Measurements from ENCODE around the gene TRIM65. TPM values are rescaled to one million over a fixed set of nuclear protein-coding genes. Genes with fewer than 3 reads are reported as not detected.

The TRIM65 gene
- total and polyA plus RNA-seq, 2 of the 13 experiments (the other 11 are each of a cell fraction or from before 2014, with no cell fraction given) = 10.3 to 22.4 TPM

GRCh38 chr17:75872434-75873351, 24.1 kb downstream of the TRIM65 start (continued):
- TF ChIP-seq GPBP1L1 (CRISPR knock-in tag; IDR thresholded peaks at IDR 0.05) = no peak
- no peak for TF ChIP-seq MZF1 (CRISPR knock-in tag; IDR thresholded peaks at IDR 0.05; ENCODE audit: borderline replicate concordance)
- TF ChIP-seq, protein P1, sequence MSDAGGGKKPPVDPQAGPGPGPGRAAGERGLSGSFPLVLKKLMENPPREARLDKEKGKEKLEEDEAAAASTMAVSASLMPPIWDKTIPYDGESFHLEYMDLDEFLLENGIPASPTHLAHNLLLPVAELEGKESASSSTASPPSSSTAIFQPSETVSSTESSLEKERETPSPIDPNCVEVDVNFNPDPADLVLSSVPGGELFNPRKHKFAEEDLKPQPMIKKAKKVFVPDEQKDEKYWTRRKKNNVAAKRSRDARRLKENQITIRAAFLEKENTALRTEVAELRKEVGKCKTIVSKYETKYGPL (CRISPR knock-in tag; IDR thresholded peaks at IDR 0.05) = peak; percentile 57; the same call in 1 of the 2 replicates
- TF ChIP-seq CC2D1A (CRISPR knock-in tag; IDR thresholded peaks at IDR 0.05) = no peak
- TF ChIP-seq STAT5B (CRISPR knock-in tag; IDR thresholded peaks at IDR 0.05) = no peak; the same call in 1 of the 2 replicates
- TF ChIP-seq, protein P2, sequence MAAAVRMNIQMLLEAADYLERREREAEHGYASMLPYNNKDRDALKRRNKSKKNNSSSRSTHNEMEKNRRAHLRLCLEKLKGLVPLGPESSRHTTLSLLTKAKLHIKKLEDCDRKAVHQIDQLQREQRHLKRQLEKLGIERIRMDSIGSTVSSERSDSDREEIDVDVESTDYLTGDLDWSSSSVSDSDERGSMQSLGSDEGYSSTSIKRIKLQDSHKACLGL (CRISPR knock-in tag; IDR thresholded peaks at IDR 0.05) = no peak
- peak; percentile 83 for TF ChIP-seq PPARG (CRISPR knock-in tag; conservative IDR thresholded peaks at IDR 0.05)
- TF ChIP-seq ZHX1 (CRISPR knock-in tag; IDR thresholded peaks at IDR 0.05; ENCODE audit: low read depth) = peak; percentile 78
- peak; percentile 90 for TF ChIP-seq ZNF337 (CRISPR knock-in tag; IDR thresholded peaks at IDR 0.05; ENCODE audit: borderline replicate concordance, low read depth)
- TF ChIP-seq, protein P3, sequence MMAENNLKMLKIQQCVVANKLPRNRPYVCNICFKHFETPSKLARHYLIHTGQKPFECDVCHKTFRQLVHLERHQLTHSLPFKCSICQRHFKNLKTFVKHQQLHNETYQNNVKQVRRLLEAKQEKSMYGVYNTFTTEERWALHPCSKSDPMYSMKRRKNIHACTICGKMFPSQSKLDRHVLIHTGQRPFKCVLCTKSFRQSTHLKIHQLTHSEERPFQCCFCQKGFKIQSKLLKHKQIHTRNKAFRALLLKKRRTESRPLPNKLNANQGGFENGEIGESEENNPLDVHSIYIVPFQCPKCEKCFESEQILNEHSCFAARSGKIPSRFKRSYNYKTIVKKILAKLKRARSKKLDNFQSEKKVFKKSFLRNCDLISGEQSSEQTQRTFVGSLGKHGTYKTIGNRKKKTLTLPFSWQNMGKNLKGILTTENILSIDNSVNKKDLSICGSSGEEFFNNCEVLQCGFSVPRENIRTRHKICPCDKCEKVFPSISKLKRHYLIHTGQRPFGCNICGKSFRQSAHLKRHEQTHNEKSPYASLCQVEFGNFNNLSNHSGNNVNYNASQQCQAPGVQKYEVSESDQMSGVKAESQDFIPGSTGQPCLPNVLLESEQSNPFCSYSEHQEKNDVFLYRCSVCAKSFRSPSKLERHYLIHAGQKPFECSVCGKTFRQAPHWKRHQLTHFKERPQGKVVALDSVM (CRISPR knock-in tag; IDR thresholded peaks at IDR 0.05) = 0 out of 2 replicates have a peak, but pooled peaks have one; percentile 51
- TF ChIP-seq, protein P4, sequence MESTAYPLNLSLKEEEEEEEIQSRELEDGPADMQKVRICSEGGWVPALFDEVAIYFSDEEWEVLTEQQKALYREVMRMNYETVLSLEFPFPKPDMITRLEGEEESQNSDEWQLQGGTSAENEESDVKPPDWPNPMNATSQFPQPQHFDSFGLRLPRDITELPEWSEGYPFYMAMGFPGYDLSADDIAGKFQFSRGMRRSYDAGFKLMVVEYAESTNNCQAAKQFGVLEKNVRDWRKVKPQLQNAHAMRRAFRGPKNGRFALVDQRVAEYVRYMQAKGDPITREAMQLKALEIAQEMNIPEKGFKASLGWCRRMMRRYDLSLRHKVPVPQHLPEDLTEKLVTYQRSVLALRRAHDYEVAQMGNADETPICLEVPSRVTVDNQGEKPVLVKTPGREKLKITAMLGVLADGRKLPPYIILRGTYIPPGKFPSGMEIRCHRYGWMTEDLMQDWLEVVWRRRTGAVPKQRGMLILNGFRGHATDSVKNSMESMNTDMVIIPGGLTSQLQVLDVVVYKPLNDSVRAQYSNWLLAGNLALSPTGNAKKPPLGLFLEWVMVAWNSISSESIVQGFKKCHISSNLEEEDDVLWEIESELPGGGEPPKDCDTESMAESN (CRISPR knock-in tag; conservative IDR thresholded peaks at IDR 0.05) = peak; percentile 79; the same call in 1 of the 2 replicates

Data from HepG2 (cell line).